GM21360 (cell line): ENCODE data around the gene PLAAT4.

Experiments
- ATAC-seq: cut with Tn5 transposase; IDR thresholded peaks from one replicate; pipeline ENCODE4 v1.9.1; 2021; ENCODE audit warnings: mild to moderate bottlenecking, moderate library complexity; ENCODE audit not compliant: unreplicated experiment

The PLAAT4 gene

GRCh38 chr11:63536669-63537292 lies at the start of gene PLAAT4:
TSS of gene PLAAT4 (plus strand) at chr11:63536808. CDS start at chr11:63536869, 61 bp downstream.
- ATAC-seq: no peak

DNA sequence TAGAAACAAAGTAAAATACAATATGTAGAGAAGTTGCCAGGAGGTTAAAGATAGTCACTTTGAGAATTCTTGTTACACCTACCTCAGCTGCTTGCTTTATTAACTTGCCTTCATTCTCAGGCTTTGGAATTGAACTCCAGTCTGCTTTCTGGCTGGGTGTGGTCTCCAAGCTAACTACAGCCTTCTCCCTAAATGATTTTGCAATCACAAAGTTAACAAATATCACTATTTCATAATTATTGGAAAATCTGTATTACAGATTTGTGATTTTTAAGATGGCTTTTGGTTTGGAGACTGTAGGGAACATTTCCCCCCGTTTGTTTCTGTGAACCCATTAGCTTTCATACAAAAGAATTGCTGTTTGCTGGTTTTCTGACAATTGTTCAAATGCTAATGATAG lies 47.8 kb upstream of the PLAAT4 start:
- no peak for ATAC-seq

- ATAC-seq: no peak
These were observed 46.7 kb upstream of the PLAAT4 start for GRCh38 chr11:63489879-63490278.

DNA sequence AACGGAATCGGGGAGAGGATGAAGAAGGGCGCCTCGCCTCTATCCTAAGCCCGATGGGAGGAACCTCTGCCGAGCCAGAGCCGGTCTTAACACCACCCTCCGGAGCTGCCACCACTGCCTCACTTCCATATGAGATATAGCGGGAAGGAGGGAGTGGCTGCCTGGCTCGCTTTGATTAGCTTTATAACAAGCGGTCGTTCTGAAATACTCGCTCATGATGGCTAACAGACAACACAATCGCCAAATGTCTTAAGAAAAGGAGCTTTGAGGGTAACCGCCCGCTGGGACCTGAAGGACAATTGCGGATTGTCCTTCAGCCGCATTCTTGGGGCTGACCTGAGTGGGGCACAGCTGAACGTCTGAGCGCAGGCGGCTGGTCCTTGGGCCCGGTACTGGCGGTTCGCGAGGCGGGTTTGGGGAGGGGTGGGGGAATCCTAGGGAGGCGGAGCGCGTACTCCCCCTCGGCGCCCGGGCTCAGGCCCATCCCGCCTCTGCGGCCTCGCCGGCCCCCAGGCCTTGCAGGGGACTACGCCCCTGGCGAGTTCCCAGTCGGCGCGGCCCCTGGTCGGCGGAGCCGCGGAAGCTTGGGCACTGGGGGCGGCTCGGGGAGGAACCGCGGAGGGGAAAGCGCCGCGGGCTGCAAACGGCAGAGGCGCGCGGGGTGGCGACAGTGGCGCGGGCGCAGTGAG lies 45.9 kb upstream of the PLAAT4 start, which contains the start of gene PLAAT5:
PLAAT5 (minus strand) TSS at position 617 of the 689 bp plus-strand sequence; CDS start at position 484, 133 bp downstream.
- no peak for ATAC-seq

- ATAC-seq: no peak
These were observed 45.4 kb upstream of the PLAAT4 start for GRCh38 chr11:63491240-63491587.

DNA sequence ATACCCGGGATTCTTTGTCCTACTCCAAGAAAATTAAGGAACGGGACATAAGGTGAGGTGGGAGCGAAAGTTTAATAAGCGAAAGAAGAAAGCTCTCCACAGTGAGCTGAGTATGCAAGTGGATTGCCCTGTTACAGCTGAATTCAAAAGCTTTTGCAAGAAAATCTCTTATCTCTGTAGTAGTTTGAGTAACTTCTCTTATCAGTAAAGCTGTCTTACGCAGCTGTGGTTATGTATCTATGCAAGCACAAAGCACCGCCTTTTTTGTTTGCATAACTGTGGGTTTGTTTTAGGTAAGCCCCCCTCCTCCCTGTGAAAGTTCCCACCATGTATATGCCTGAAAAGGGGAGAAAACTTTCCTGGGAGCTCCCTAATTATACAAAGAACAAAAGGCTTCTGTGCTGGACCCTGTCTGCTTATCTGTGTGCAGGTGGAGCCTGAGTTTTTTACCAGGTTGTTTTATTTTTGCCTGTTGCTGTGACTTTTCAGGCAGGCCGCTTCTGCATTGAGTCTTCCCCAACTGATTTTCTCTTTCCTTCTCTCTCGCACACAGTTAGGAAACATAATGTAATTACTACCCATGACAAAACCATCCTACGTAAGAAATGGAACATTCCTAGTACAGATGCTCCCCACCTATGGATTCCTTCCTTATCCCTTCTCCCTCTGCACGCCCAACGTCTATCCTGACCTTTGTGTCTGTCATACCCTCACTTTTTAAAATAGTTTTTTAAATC lies 44.8 kb upstream of the PLAAT4 start:
- ATAC-seq: no peak

- ATAC-seq: no peak
These were observed 44.2 kb upstream of the PLAAT4 start for GRCh38 chr11:63492441-63492840.

- no peak for ATAC-seq
These were observed 43.5 kb upstream of the PLAAT4 start for GRCh38 chr11:63493127-63493526.

DNA sequence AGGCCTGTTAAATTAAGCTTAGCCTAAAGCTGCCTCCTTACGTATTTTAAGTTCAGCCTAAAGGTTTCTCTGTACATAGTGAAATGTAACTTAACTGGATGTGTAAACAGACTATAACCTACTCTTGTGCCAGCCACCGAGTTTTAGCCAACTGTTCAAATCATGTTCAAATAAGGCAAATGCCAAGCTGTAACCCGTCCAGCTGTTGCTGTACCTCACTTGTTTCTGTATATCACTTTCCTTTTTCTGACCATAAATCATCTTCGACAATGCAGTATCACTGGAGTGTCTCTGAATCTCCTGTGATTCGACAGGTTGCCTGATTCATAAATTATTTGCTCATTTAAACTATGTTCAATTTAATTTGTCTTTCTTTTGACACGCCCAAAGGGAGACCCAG lies 41.6 kb upstream of the PLAAT4 start:
- ATAC-seq: no peak

- no peak for ATAC-seq
These were observed 36.7 kb upstream of the PLAAT4 start for GRCh38 chr11:63499874-63500273.

- ATAC-seq: no peak
These were observed 35.4 kb upstream of the PLAAT4 start for GRCh38 chr11:63501236-63501635.

GRCh38 chr11:63502252-63502820 lies 34.3 kb upstream of the PLAAT4 start:
- ATAC-seq: no peak

- no peak for ATAC-seq
These were observed 33.1 kb upstream of the PLAAT4 start for GRCh38 chr11:63503492-63503891.

- no peak for ATAC-seq
These were observed 32.6 kb upstream of the PLAAT4 start for GRCh38 chr11:63504054-63504453.

GRCh38 chr11:63504933-63505586 lies 31.5 kb upstream of the PLAAT4 start:
- no peak for ATAC-seq

GRCh38 chr11:63505857-63506528 lies 30.6 kb upstream of the PLAAT4 start, which contains the start of gene LGALS12:
TSS of gene LGALS12 (plus strand) at chr11:63506084. CDS start at chr11:63506459, 375 bp downstream.
- ATAC-seq: no peak

- no peak for ATAC-seq
These were observed 29.7 kb upstream of the PLAAT4 start for GRCh38 chr11:63506876-63507275.

DNA sequence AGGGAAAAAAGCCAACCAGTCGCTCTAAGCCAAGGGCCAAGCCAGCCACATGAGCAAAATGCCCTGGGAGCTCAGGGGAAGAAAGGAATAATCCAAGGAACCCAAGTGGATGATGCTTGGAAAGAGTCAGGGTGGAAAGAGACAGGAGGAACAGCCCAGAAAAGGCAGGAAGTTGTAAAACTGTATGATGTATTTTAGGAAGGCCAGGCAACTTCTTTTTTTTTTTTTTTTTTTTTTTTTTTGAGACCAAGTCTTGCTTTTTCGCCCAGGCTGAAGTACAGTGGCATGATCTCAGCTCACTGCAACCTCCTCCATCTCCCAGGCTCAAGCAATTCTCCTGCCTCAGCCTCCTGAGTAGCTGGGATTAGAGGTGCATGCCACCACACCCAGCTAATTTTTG lies 29.1 kb upstream of the PLAAT4 start:
- ATAC-seq: no peak

DNA sequence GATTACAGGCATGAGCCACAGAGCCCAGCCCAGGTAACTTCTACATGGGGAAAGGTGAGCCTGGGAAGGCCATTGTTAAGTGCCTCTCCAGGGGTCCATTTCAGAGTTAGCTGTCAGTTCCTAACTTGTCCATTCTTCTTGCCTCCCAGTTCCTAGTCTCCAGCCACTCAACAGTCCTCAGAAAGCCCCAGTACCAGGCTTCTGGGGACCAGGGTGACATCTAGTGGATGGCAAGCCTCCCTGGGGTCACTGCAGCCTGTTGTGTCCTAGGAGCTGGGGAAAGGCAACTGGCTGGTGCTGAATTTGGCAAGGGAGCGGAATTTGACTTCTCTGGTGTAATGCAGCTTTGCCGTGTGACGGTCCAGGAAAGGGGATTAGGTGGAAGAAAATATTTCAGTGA lies 28.6 kb upstream of the PLAAT4 start:
- no peak for ATAC-seq

- ATAC-seq: no peak
These were observed 27.9 kb upstream of the PLAAT4 start for GRCh38 chr11:63508745-63509144.
